Liver (tissue), 9 donors: ENCODE measurements around the gene KMT2D. TPM values are rescaled to one million over a fixed set of nuclear protein-coding genes. Genes with fewer than 3 reads are reported as not detected.

Experiments
- DNase-seq: peaks from one replicate; pipeline ENCODE4 v3.0.0-alpha.2; 2017; ENCODE audit warnings: low spot score
- H3K27ac ChIP-seq, 2 donors: one replicate each; pipeline ENCODE4 v1.7.0; 2013; ENCODE audit warnings: inconsistent platforms in 2 of 2, low read length in 2 of 2, control low read depth in 1 of 2, low read depth in 1 of 2, mild to moderate bottlenecking in 1 of 2
- H3K27me3 ChIP-seq, 4 donors: one replicate each; pipeline versions ENCODE4 v1.6.1 to v1.7.0; 2013; ENCODE audit warnings: low read length in 3 of 4, inconsistent platforms in 1 of 4, mild to moderate bottlenecking in 1 of 4, moderate library complexity in 1 of 4; ENCODE audit not compliant: control insufficient read depth in 4 of 4, insufficient read depth in 4 of 4
- H3K36me3 ChIP-seq, 4 donors: one replicate each; pipeline versions ENCODE4 v1.6.1 to v1.7.0; 2013; ENCODE audit warnings: low read length in 3 of 4, mild to moderate bottlenecking in 3 of 4, low read depth in 1 of 4, moderate library complexity in 1 of 4; ENCODE audit not compliant: control insufficient read depth in 4 of 4, insufficient read depth in 3 of 4
- H3K4me1 ChIP-seq, 4 donors: one replicate each; pipeline versions ENCODE4 v1.6.1 to v1.7.0; 2013; ENCODE audit warnings: low read length in 3 of 4, mild to moderate bottlenecking in 3 of 4, moderate library complexity in 1 of 4; ENCODE audit not compliant: control insufficient read depth in 4 of 4, insufficient read depth in 4 of 4
- H3K4me3 ChIP-seq, 3 donors: one replicate each; pipeline versions ENCODE4 v1.6.1 to v1.7.0; 2013; ENCODE audit warnings: low read length in 3 of 3, control low read depth in 1 of 3, low read depth in 1 of 3, mild to moderate bottlenecking in 1 of 3
- H3K9ac ChIP-seq, 2 donors: one replicate each; pipeline ENCODE4 v1.7.0; 2013; ENCODE audit warnings: low read length in 2 of 2, mild to moderate bottlenecking in 2 of 2, moderate library complexity in 2 of 2, control low read depth in 1 of 2, low read depth in 1 of 2
- H3K9me3 ChIP-seq, 4 donors: one replicate each; pipeline versions ENCODE4 v1.6.1 to v1.7.0; 2013; ENCODE audit warnings: low read length in 3 of 4; ENCODE audit not compliant: control insufficient read depth in 4 of 4
- ATF3 ChIP-seq: IDR thresholded peaks from 2 replicates; pipeline ENCODE4 v1.6.1; 2016; ENCODE audit warnings: antibody characterized with exemption
- EGR1 ChIP-seq, 2 donors: IDR thresholded peaks; 2 replicates each; pipeline ENCODE4 v1.6.1; 2016 to 2018; ENCODE audit warnings: antibody characterized with exemption in 2 of 2, low read depth in 2 of 2
- FOXA1 ChIP-seq: IDR thresholded peaks from 2 replicates; pipeline ENCODE4 v1.6.1; 2016; ENCODE audit warnings: antibody characterized with exemption
- FOXA2 ChIP-seq: IDR thresholded peaks from 2 replicates; pipeline ENCODE4 v1.6.1; 2016; ENCODE audit warnings: antibody characterized with exemption
- GABPA ChIP-seq, 2 donors: IDR thresholded peaks in 1 of 2; conservative IDR thresholded peaks in 1 of 2; 2 replicates each; pipeline ENCODE4 v1.6.1; 2016; ENCODE audit warnings: antibody characterized with exemption in 2 of 2, mild to moderate bottlenecking in 1 of 2, moderate library complexity in 1 of 2
- HNF4A ChIP-seq, 2 donors: conservative IDR thresholded peaks; 2 replicates each; pipeline ENCODE4 v1.6.1; 2016; ENCODE audit warnings: antibody characterized with exemption in 2 of 2, mild to moderate bottlenecking in 2 of 2
- HNF4G ChIP-seq: IDR thresholded peaks from 2 replicates; pipeline ENCODE4 v1.6.1; 2016; ENCODE audit warnings: antibody characterized with exemption
- JUND ChIP-seq, 2 donors: IDR thresholded peaks; 2 replicates each; pipeline ENCODE4 v1.6.1; 2016; ENCODE audit warnings: antibody characterized with exemption in 2 of 2
- NR2F2 ChIP-seq: IDR thresholded peaks from 2 replicates; pipeline ENCODE4 v1.6.1; 2016; ENCODE audit warnings: antibody characterized with exemption
- RAD21 ChIP-seq, 2 donors: IDR thresholded peaks; 2 replicates each; pipeline ENCODE4 v1.6.1; 2016; ENCODE audit warnings: antibody characterized with exemption in 2 of 2, mild to moderate bottlenecking in 2 of 2
- RXRA ChIP-seq, 2 donors: IDR thresholded peaks; 2 replicates each; pipeline ENCODE4 v1.6.1; 2017 to 2018; ENCODE audit warnings: antibody characterized with exemption in 2 of 2, mild to moderate bottlenecking in 1 of 2
- SP1 ChIP-seq: IDR thresholded peaks from 2 replicates; pipeline ENCODE4 v1.6.1; 2018; ENCODE audit warnings: antibody characterized with exemption, mild to moderate bottlenecking
- TAF1 ChIP-seq: conservative IDR thresholded peaks from 2 replicates; pipeline ENCODE4 v1.6.1; 2016; ENCODE audit warnings: antibody characterized with exemption, mild to moderate bottlenecking
- YY1 ChIP-seq: IDR thresholded peaks from 2 replicates; pipeline ENCODE4 v1.6.1; 2016; ENCODE audit warnings: antibody characterized with exemption, mild to moderate bottlenecking
- WGBS: extraction: QIAGEN DNeasy Blood & Tissue Kit; methylation state at CpG from one replicate; pipeline ENCODE4 v1.1.7; 2013; 5-methylcytosine and 5-hydroxymethylcytosine counted together
- polyA plus RNA-seq, 2 donors: library from polyadenylated mRNA; stranded (reverse) in 1 of 2; unstranded in 1 of 2; fragments of 200-250 nt in 1 of 2; fragments of >200 nt in 1 of 2; fragmentation: Nextera tagmentation in 1 of 2; extraction: Ambion mirVana in 1 of 2; gene quantifications; one replicate each; pipeline versions ENCODE4 v1.2.1 to v1.2.3, GENCODE V29; 2013 to 2015
- total RNA-seq, 2 donors: library from RNA; depleted of rRNA; stranded (reverse); fragments of >200 nt; gene quantifications; one replicate each; pipeline ENCODE4 v1.2.3, GENCODE V29; 2014
- TF ChIP-seq, protein P1 (sequence below): IDR thresholded peaks from 2 replicates; pipeline ENCODE4 v1.6.1; 2016; ENCODE audit warnings: antibody characterized with exemption
- TF ChIP-seq, protein P2 (sequence below): fragments of 150-350 bp; IDR thresholded peaks from 2 replicates; pipeline ENCODE4 v1.5.1; 2017; ENCODE audit warnings: improper control_type of control experiment, low read depth, low read length; ENCODE audit not compliant: missing input control
- TF ChIP-seq, protein P3 (sequence below): IDR thresholded peaks from 2 replicates; pipeline ENCODE4 v1.6.1; 2016; ENCODE audit warnings: antibody characterized with exemption
- donor health status: healthy.
- donor health status: healthy.
- donor health status: healthy.
- donor health status: healthy.
- donor health status: healthy.

KMT2D gene
- total and polyA plus RNA-seq, 4 donors, result 4.5 to 53.8 (median 25.0) TPM

DNA sequence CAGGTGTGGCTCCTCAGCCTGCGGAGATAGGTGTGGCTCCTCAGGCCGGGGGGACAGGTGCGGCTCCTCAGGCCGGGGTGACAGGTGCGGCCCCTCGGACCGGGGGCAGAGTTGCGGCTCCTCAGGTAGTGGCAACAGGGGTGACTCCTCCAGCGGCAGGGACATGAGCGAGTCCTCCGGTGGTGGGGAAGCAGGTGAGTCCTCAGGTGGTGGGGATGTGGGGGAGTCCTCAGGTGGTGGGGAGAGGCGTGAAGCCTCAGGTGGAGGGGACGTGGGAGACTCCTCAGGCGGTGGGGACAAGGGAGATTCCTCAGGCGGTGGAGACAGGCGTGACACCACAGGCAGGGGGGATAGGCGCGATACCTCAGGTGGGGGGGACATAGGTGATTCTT, 9.2 kb downstream of the KMT2D start:
- Histone ChIP-seq H3K9ac (no peak overlapping the region), H3K36me3 (peaks cover 41 to 79% (median 54%) of the 10 kb centered on the region in 4 donors), H3K4me3 (no peak overlapping the region), H3K4me1 (peaks cover 5 to 19% (median 14%) of the 10 kb centered on the region in 4 donors), H3K27ac (no peak overlapping the region), H3K27me3 (no peaks in the 10 kb centered on the region), H3K9me3 (no peaks in the 10 kb centered on the region)
- TF ChIP-seq FOXA1 (no peak), YY1 (no peak), TAF1 (no peak), JUND (IDR thresholded peaks at IDR 0.05) (no peak), SP1 (no peak), HNF4G (no peak), GABPA (IDR thresholded peaks at IDR 0.05 in 1 of 2, conservative IDR thresholded peaks at IDR 0.05 in 1 of 2) (no peak), EGR1 (IDR thresholded peaks at IDR 0.05; ENCODE audit: low read depth in 2 of 2) (no peak), HNF4A (conservative IDR thresholded peaks at IDR 0.05) (no peak)
- TF ChIP-seq, protein P1, sequence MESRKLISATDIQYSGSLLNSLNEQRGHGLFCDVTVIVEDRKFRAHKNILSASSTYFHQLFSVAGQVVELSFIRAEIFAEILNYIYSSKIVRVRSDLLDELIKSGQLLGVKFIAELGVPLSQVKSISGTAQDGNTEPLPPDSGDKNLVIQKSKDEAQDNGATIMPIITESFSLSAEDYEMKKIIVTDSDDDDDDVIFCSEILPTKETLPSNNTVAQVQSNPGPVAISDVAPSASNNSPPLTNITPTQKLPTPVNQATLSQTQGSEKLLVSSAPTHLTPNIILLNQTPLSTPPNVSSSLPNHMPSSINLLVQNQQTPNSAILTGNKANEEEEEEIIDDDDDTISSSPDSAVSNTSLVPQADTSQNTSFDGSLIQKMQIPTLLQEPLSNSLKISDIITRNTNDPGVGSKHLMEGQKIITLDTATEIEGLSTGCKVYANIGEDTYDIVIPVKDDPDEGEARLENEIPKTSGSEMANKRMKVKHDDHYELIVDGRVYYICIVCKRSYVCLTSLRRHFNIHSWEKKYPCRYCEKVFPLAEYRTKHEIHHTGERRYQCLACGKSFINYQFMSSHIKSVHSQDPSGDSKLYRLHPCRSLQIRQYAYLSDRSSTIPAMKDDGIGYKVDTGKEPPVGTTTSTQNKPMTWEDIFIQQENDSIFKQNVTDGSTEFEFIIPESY, result no peak
- TF ChIP-seq, protein P2, sequence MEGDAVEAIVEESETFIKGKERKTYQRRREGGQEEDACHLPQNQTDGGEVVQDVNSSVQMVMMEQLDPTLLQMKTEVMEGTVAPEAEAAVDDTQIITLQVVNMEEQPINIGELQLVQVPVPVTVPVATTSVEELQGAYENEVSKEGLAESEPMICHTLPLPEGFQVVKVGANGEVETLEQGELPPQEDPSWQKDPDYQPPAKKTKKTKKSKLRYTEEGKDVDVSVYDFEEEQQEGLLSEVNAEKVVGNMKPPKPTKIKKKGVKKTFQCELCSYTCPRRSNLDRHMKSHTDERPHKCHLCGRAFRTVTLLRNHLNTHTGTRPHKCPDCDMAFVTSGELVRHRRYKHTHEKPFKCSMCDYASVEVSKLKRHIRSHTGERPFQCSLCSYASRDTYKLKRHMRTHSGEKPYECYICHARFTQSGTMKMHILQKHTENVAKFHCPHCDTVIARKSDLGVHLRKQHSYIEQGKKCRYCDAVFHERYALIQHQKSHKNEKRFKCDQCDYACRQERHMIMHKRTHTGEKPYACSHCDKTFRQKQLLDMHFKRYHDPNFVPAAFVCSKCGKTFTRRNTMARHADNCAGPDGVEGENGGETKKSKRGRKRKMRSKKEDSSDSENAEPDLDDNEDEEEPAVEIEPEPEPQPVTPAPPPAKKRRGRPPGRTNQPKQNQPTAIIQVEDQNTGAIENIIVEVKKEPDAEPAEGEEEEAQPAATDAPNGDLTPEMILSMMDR, result no peak
- WGBS, result 94% methylated on average over 18 of the region's 18 CpGs
- no peak for DNase-seq

- Histone ChIP-seq H3K4me3 (no peak overlapping the region), H3K36me3 (peaks cover 43 to 85% (median 61%) of the 10 kb centered on the region in 4 donors), H3K27ac (no peak overlapping the region), H3K9ac (no peak overlapping the region), H3K9me3 (no peaks in the 10 kb centered on the region), H3K4me1 (peaks cover 4 to 12% (median 7%) of the 10 kb centered on the region in 4 donors), H3K27me3 (no peaks in the 10 kb centered on the region)
- 94% methylated on average over 13 of the region's 13 CpGs for WGBS
- no peak for DNase-seq
- TF ChIP-seq, protein P1, result no peak
- TF ChIP-seq ATF3 (no peak), HNF4G (no peak), HNF4A (conservative IDR thresholded peaks at IDR 0.05) (no peak), TAF1 (no peak), FOXA2 (no peak), SP1 (no peak), FOXA1 (no peak), NR2F2 (no peak), GABPA (IDR thresholded peaks at IDR 0.05 in 1 of 2, conservative IDR thresholded peaks at IDR 0.05 in 1 of 2) (no peak), RXRA (IDR thresholded peaks at IDR 0.05) (no peak), JUND (IDR thresholded peaks at IDR 0.05) (no peak), YY1 (no peak), RAD21 (IDR thresholded peaks at IDR 0.05) (no peak), EGR1 (IDR thresholded peaks at IDR 0.05; ENCODE audit: low read depth in 2 of 2) (no peak)
- TF ChIP-seq, protein P2, result no peak
- TF ChIP-seq, protein P3, sequence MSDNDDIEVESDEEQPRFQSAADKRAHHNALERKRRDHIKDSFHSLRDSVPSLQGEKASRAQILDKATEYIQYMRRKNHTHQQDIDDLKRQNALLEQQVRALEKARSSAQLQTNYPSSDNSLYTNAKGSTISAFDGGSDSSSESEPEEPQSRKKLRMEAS, result no peak
Observed at GRCh38 chr12:49050507-49051372, 9.9 kb downstream of the KMT2D start.
